GM18499 (cell line): ENCODE data around the gene KCNJ6.

Experiments used
- ATAC-seq: cut with Tn5 transposase; IDR thresholded peaks from one replicate; pipeline ENCODE4 v1.9.1; 2021; ENCODE audit warnings: moderate number of reproducible peaks; ENCODE audit not compliant: insufficient read depth, unreplicated experiment

Gene KCNJ6

DNA sequence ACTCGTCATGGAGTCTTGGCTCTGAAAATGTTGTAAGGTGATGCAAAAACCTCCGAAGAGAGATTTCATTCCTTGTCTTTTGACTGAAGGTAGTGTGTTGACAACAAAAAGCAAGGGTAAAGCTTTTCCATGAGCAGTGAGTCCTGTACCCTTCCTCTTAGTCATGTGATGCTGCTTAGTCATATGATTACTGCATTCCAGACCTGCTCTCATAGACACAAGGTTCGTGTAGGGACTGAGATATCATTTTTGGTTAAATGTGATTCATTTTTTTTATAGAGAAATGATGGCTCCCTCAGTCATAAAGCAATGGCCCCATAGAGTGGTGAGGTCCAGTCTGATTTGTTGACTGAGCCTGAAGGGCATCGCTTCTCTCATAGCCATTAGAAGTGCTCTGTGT is 9.2 kb downstream of the KCNJ6 start:
- no peak for ATAC-seq

DNA sequence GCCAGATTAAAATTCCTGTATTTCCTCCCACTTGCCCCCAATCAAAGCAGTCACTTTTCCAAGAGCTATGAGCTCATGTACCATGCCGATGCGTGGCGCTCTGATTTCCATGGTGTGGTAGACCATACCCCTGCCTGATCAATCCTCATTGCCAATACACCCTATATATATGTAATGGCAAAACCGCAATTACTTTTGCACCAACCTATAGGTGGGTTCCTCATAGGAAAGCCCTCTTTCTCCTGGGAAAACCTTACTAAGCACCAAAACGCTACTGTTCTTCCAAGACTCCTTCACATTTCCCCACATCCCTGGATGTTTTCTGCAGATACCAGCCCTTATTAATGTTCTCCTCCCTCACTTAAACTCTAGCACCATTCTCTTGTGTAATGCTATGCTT is 11.0 kb downstream of the KCNJ6 start:
- no peak for ATAC-seq

DNA sequence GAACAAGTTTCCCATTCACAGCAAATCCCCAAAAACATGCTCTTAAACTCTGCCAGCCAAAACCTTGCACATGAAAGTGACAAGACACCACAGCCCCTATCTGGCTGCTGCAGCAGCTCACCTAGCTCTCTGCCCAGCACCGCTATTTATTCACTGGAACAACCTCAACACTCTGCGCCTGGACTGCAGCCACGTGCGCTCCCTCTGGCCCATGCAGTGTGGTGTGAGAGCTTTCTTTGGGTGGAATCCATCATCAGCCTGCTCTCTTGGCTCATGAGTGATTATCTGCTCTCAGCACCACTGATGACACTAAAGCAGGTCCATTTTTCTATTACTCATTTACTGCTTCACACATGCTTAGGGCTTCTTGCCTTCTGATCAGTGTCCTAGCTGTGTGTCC is 11.4 kb downstream of the KCNJ6 start:
- no peak for ATAC-seq

DNA sequence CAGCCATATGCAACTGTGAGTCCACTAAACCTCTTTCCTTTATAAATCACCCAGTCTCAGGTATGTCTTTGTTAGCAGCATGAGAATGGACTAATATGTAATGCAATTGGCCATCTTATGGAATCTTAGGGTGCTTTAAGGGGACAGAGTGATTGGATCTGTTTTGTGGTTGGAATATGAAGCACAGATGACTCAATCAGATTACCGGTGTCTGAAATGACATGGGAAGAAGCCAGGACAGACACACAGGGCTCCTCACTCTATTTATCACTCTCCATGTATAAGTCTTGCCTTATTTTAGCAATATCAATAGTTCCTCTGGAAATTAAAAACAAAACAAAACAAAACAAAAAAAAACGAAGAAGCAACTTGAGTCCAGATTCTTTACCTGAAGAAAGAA is 12.9 kb downstream of the KCNJ6 start:
- ATAC-seq: no peak

DNA sequence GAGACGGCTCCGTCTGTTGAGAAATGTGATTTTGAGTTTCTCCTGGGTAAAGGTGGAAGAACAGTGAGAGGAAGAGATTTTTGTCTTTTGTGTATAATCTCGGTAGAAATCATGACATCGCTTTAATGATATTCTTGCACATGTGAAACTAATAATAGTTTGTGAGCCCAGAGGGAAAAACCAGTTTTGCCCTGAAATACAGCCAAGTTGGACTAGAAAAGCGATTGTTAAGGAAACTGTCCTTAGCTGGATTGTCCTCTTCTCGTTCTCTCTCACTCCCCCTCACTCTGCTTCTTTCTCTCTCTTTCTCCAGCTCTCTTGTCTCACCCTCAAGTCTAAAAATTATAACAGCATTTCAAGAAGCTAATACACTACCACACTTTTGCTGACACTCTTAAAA is 17.1 kb downstream of the KCNJ6 start:
- no peak for ATAC-seq

DNA sequence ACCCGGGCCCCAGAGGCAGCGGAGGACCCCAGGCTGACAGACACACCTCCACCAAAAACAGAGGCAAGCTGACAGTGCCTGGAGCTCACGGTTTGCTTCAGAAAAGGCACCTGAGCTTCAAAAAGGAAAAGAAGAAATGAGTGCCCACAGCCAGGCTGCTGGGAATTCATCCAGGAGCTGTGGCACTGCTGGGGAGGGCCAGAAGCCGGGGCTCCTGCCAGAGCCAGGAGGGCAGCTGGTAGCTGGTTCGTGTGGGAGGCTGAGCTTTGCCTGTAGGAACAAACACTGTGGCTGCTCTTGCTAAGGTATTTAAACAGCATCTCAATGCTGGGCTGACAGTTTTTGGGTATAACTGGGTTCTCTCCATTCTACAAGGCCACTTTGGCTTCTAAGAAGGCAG is 19.5 kb downstream of the KCNJ6 start:
- ATAC-seq: no peak

DNA sequence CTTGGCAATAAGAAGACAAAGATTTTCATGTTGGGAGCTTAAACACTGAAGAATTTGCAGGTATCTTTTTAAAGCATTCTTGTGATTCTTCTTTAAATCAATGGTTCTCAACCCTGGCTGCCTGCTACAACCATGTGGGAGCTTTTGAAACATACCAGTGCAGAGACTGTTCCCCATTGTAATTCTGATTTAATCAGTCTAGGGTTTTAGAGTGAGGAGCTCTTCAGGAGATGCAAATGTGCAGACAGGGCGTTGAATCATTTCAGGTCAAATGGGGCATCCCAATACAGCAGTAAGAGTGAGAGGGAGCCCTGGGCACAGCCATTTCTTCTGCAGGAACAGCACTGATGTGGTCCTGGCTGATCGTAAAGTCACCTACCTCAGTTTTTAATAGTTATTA is 24.3 kb downstream of the KCNJ6 start:
- ATAC-seq: no peak

DNA sequence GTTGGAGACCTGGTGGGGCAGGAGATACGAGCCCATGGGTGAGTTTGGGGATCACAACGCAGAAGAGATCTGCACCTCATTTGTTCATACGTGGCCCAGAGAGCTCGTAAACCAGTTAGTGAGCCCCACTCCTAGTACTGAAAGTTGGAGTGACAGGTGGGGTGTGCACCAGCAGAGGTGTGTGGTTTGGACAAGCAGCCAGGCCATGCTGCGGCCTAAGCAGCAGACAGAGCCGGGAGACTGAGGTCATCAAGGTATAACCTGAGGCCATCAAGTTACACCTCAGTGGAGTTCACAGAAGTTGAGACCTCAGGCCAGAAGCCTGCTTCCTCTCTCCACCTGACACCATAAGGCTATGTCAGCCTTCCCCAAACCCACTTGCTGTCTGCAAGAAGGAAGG is 27.6 kb downstream of the KCNJ6 start:
- ATAC-seq: no peak

DNA sequence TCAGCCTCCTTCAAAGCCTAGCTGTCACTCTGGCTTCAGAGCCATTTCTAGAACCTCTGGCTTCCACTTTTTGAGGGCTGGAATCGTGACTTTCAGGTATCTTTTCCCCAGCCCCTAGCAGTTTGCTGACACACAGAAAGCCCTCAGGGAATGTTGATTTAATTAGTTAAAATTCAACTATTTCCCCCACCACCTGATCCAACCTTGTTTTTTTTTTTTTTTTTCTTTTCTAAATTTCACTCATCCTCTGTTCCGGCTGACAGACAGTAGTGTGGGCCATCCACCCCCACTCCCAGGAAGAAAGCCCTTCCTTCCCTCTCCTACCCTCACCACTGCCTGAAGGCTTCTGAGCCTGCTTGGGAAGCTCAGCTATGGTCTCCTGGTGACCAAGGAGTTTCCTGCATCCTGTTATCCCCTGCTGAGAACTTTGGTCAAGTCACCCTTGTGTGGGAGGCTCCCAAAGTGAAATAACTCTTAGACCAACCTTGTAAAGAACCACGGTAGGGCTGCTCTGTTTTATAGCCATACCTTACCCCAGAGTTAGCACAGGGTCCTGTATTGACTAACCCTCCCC is 29.4 kb downstream of the KCNJ6 start:
- ATAC-seq: no peak

DNA sequence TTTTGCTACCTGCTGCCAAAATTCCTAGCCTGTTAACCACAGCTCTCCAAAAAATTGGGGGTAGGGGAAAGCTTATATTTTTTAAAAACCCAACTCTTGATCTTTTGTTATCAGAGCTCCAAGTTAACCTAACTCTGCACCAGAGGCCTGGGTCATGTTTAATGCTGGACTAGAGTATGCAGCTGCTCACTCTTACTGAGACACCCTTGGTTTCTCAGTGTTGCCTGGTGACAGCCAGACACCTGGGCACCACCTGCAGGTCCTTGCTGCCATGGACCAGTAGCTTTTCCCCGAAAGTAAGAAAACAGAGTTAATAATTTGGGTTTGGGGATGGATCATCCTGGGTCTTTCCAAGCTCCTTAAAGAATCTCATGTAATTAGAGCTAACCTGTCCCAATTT is 30.1 kb downstream of the KCNJ6 start:
- ATAC-seq: no peak

DNA sequence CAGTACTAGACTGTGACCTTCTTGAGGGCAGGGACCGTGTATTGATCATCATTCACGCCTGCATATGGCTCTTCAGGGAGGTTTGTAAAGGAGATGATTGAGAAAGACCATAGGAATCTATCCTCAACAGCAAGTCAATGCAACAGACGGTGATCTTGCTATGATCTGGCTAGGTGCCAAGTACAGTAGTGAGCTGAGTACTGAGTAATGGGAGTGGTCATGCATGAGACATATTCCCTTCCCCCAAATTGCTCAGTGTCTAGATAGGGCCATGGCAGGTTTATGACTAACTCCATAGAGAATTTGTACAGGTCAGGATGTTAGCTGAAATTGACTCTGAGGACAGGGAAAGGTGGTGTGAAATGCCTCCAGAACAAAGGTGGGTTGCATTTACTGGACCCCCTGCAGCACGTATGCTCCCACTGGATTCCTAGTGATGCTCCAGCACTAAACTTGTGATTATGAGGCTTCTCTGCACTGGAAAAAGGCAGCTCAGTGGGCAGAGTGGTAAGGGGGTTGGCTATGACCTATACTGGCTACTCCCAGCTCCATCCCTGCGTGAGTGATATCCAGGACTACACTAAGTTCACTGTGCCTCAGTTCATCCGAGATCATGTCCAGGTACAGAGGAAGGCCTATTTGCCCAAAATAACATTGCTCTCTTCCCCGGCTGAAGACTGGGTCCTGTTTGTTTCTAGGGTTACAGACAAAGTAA is 37.2 kb downstream of the KCNJ6 start:
- no peak for ATAC-seq

DNA sequence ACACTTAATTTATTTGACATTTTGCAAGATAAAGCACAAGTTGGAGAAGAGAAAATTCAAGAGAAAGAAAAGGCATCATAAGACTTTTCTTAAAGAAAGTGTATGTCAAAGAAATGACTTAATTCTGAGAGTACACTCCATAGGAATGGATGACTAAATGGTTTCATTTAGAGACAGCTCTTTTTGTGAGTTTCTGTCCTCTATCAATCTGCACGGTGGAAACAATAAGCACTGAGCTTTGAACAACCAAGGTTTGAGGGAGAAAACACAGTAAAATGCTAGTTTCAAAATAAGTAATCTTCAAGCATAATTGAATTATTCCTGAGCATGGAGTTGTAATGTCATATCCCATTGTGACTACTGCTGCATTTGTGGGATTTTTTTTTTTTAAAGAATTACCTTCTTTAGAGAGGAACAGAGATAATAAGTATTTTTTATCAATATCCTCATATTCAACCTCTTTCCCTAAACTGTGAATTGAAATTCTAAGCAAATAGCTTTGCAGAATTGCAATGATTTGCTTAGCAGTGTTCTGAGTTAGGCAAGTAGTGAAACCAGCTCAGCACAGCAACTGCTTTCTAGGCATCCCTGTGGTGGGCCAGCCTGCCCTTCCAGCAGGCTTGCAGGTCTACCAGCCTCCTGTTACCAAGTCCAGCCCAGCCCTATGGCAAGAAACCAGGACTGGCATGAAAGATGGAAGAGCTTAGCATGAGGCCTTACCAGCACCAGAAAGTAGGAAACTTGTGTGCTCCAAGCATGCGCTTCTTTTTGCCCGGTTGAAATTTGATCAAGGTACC is 38.2 kb downstream of the KCNJ6 start:
- no peak for ATAC-seq

DNA sequence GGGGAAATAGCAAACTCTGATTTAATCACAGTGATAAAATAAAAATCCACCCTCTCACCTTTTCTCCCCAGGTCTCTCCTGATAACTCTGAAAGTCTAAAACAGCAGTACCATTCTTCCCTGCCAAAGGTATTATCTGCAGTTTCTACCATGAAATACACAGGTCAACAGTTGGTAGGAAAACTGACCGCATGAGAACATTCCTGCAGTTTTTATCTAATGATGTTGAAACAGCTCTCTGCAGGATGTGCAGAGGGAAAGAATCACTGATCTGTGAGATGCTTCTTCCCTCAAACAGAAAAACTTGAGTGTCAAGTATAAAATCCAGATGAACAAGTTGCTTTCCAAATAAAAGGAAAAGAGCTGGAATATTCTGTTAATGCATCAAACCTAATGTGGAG is 39.1 kb downstream of the KCNJ6 start:
- ATAC-seq: no peak

DNA sequence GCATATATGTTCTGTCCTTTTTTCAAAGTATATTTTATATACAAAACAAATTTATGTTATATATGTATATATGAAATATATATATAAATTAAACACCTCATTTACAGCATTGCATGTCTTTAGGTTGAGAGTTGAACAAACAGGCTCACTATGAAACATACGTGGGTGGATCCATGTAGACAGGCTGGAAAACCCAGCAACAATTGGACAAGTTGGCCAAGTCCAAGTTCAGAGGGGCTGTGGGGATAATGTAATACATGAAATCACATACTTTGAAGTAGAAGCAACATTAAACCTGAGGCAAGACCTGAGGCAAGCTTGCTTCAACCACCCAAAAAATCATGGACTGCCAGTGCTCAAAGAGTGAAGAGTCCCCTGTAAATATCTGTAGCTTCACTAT is 39.7 kb downstream of the KCNJ6 start:
- no peak for ATAC-seq

DNA sequence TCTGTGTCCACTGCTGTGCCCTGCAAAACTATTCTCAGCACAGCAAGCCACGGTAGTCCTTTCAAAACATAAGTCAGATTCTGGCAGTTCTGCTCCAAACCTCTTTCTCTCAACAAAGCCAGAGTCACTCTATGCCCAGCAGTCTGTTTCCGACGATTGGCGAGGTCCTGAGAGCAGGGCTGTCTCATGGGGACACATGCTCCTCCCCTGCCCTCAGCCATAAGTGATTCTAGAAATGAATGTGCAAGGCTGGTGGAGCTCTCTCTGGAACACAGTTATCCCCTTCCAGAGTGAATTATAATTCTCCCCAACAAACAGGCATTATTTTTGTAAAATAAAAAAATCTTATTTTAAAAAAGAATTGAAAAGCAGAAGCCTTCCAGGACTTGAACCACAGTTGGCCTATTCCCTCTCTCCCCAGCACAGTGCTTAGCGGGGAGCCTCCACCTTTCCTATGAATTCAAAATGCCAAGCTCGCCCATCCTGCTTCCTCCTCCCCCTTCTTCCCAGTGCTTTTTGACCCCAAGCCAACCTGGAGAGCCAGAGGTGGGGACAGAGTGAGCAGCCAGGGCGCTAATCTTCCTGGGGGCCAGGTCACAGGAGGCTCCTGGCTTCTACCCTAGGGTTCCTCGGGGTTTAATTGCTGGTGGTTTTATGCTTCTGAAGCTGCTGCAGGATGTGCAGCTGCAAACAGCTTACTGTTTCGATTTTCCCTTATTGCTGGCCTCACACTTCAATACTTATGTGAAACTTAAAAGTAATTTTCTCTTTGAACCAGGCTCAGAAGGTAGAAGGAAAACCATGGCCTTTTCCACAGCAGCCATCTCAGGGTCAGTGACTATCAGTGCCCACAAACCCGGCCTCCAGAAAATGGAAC is 41.1 kb downstream of the KCNJ6 start:
- no peak for ATAC-seq

DNA sequence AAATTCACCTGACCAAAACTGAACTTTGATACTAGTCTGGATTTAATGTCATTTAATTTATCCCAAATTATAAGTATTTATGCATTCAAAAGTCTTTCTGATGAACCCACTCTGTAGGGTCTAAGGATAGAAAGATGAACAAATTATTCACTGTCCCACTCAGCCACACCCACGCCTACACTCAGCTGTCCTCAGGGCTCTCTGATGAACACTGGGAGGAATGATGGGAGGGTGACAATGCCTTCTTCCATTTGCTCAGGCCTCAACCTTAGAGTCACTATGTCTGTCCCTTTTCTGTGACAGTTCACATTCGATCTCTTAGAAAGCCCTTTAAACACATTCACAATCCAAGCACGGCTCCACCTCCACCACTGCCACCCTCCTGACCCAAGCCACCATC is 41.8 kb downstream of the KCNJ6 start:
- no peak for ATAC-seq

DNA sequence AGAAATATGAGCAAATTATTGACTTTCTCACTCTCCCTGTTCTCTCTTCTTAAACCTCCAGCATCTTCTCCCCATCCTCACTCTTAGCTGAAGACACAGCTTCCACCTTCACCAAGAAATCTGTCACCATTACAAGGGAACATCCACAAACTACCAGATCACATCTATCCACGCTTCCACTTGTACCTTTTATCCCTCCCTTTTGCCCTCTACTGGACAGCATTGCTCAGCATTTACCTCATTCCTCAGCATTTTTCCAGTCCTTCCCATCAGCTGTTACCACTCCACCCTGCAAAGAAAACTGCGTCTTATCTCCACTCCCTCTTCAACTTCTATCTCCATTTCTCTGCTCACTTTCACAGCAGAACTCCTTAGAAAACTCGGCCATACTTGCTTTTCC is 42.6 kb downstream of the KCNJ6 start:
- ATAC-seq: no peak

DNA sequence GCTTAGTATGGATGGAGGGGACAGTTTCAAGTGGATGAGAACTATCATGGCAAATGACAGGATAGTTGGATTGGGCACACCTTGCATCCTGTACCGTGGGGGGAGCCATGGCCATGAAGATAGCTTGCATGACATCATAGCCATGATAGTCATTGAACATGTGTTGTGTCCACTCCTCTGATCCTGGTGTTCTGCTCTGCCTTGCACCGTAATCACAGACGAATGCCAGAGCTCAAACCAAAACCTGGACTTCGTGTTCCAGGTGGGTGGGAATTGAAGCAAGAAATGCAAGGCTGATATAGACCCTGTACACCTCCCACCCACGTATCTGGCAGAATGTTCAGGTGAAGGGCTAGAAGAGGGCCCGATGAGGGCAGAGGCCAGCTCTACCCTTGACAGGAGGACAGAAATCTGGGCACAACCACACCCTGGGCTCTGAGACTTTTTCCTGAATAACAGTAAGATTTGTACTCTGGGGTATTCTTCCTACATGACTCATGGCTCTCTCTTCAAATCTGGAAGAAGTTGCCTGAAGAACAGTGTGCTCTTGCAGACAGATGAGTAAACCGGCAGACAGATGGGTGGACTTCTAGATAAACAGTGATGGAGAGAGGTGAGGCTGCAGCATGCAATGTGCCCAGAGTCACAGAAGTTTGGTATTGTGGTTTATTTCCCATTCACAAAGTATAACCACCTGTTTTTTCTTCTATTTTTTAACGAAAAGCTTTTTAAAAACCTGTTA is 45.0 kb downstream of the KCNJ6 start:
- no peak for ATAC-seq

DNA sequence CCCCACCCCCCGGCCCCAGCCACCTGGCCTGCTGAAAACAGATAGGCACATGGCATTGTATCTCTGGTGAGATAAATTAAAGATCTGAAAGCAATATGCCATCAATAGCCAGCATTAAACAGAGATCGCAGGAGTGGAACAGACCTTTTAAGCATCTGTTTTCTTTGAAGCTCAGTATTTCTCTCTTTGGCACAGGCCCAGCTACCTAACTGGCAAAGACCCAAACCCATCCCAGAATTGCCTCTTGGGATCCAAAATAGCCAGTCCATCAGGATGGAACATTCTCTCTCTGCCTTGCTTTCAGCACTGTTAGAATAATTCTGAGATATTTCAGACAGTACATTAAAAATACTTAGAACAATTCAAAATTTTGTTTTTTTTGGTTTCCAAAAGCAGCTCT is 46.0 kb downstream of the KCNJ6 start:
- no peak for ATAC-seq

DNA sequence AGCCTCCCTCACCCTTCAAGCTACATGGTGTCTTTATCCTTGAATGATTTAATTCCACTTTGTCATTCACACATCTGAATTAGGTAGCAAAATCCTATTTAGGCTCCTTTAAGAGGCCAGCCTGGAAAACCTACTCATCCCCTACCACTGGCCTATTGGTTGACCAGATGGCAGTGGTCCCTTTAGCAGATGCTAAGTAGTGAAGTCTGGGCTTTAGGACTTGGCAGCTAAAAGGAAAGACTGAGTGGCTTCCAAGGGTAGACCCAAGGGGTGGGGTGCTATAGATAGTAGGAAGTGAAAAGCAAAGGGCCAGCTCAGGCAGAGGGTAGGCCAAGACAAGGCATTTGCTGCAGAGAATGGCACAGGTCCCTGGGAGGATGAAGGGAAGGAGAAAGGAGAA is 46.6 kb downstream of the KCNJ6 start:
- ATAC-seq: no peak
